HG02885 (cell line): Measurements from ENCODE around the gene PDS5A.
"Not testable (repeated sequence)": the region's sequence is repeated elsewhere in the genome, so short reads cannot be mapped to it uniquely, and the experiment has no call there.

Experiments used
- ATAC-seq: cut with Tn5 transposase; IDR thresholded peaks from one replicate; pipeline ENCODE4 v1.9.1; 2021; ENCODE audit warnings: mild to moderate bottlenecking; ENCODE audit not compliant: unreplicated experiment, poor library complexity

PDS5A gene

GRCh38 chr4:39781988-39782387, 195.7 kb downstream of the PDS5A start:
- not testable (repeated sequence) for ATAC-seq
